C4-2B (cell line): Measurements from ENCODE around the gene PDZD2.

Experiments
- ZFX ChIP-seq: fragments of 450-650 bp; IDR thresholded peaks from 2 replicates; pipeline ENCODE4 v1.6.1; 2017
- TF ChIP-seq, protein P1 (sequence below): fragments of 450-650 bp; conservative IDR thresholded peaks from 2 replicates; pipeline ENCODE4 v1.5.1; 2017; ENCODE audit warnings: mild to moderate bottlenecking

DNA sequence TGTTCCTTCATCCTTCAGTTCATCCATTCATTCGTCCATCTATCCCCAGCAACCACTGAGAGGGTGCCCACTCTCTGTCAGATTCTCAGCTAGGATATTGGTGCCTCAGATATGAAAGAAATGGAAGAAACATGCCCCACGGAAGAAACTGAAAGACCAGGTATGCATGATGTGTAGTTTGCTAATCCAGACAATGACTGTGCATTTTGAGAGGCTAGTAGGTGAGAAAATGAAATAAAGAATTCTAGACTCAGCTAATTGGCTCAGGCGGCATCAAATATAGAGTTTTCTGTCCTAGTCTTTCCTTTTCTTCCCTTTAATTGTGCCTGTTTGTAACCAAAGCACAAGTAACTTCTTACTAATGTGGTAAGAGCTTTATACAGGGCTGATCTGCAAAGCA is 104.7 kb downstream of the PDZD2 start:
- TF ChIP-seq, protein P1, sequence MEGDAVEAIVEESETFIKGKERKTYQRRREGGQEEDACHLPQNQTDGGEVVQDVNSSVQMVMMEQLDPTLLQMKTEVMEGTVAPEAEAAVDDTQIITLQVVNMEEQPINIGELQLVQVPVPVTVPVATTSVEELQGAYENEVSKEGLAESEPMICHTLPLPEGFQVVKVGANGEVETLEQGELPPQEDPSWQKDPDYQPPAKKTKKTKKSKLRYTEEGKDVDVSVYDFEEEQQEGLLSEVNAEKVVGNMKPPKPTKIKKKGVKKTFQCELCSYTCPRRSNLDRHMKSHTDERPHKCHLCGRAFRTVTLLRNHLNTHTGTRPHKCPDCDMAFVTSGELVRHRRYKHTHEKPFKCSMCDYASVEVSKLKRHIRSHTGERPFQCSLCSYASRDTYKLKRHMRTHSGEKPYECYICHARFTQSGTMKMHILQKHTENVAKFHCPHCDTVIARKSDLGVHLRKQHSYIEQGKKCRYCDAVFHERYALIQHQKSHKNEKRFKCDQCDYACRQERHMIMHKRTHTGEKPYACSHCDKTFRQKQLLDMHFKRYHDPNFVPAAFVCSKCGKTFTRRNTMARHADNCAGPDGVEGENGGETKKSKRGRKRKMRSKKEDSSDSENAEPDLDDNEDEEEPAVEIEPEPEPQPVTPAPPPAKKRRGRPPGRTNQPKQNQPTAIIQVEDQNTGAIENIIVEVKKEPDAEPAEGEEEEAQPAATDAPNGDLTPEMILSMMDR = no peak
- TF ChIP-seq ZFX = no peak
